Endothelial cell of umbilical vein (primary cell): Measurements from ENCODE around the gene MVD. TPM values are rescaled to one million over a fixed set of nuclear protein-coding genes. Genes with fewer than 3 reads are reported as not detected.

Experiments used
- BruUV-seq: library from RNA; stranded (reverse); fragments of 400-500 nt; replicated peaks from 2 replicates; lab custom pipeline; 2021; lab: Mats Ljungman, UMichigan
- CTCF ChIA-PET: fragments of 300-600, 350-600 bp; sonication (Branson Sonifier 250); formaldehyde crosslinking; loops from one replicate; lab custom pipeline; 2021; ENCODE audit warnings: antibody characterized with exemption, inconsistent platforms; lab: Charles Lee
- POLR2A ChIA-PET: fragments of 300-600, 350-600 bp; sonication (Branson Sonifier 250); formaldehyde crosslinking; loops from one replicate; lab custom pipeline; 2021; ENCODE audit warnings: antibody characterized with exemption, inconsistent platforms; lab: Charles Lee
- DNase-seq: peaks from one replicate; pipeline ENCODE4 v3.0.0-alpha.2; 2011; ENCODE audit warnings: low read depth, low spot score
- FAIRE-seq: peaks from 2 replicates; lab custom pipeline; 2011; peaks lifted over from hg19 to GRCh38; lab: Jason Lieb, UNC
- H2AFZ ChIP-seq: 2 replicates; pipeline ENCODE4 v1.6.0; 2012; ENCODE audit warnings: low read depth, low read length, control low read depth, inconsistent platforms
- H3K27ac ChIP-seq: 2 replicates; pipeline ENCODE4 v1.5.1; 2011; ENCODE audit warnings: low read depth, mild to moderate bottlenecking, control low read depth, low read length, moderate library complexity; ENCODE audit not compliant: insufficient read depth
- H3K27me3 ChIP-seq, 2 experiments: 2 replicates each; pipeline versions ENCODE4 v1.6.0 to v1.6.1; 2011; ENCODE audit warnings: low read length in 2 of 2, mixed read lengths in 1 of 2; ENCODE audit not compliant: control insufficient read depth in 2 of 2, insufficient read depth in 2 of 2
- H3K36me3 ChIP-seq, 2 experiments: 2 replicates in 1 of 2; 3 replicates in 1 of 2; pipeline ENCODE4 v1.5.1; 2011; ENCODE audit warnings: low read length in 2 of 2, mild to moderate bottlenecking in 1 of 2, moderate library complexity in 1 of 2; ENCODE audit not compliant: control insufficient read depth in 2 of 2, insufficient read depth in 2 of 2; ENCODE audit errors: extremely low read depth in 1 of 2
- H3K4me1 ChIP-seq: 3 replicates; pipeline ENCODE4 v1.5.1; 2011; ENCODE audit warnings: mild to moderate bottlenecking, low read length; ENCODE audit not compliant: control insufficient read depth, insufficient read depth; ENCODE audit errors: extremely low read depth
- H3K4me2 ChIP-seq: 2 replicates; pipeline ENCODE4 v1.6.1; 2011; ENCODE audit warnings: low read length, control low read depth, mixed read lengths; ENCODE audit not compliant: insufficient read depth
- H3K4me3 ChIP-seq, 3 experiments: fragments of 200-600 bp in 1 of 3; sonication (generic), shearing (Covaris generic) in 1 of 3; replicated peaks in 1 of 3; 2 replicates each; pipeline ENCODE4 v1.5.1; 2011 to 2016; ENCODE audit warnings: control low read depth in 3 of 3, low read length in 3 of 3, mild to moderate bottlenecking in 2 of 3, inconsistent platforms in 1 of 3, low read depth in 1 of 3, moderate library complexity in 1 of 3; ENCODE audit not compliant: insufficient read depth in 1 of 3
- H3K79me2 ChIP-seq: 2 replicates; pipeline ENCODE4 v1.6.0; 2012; ENCODE audit warnings: low read length, inconsistent platforms; ENCODE audit not compliant: control insufficient read depth, insufficient read depth
- H3K9ac ChIP-seq: replicated peaks from 2 replicates; pipeline ENCODE3; 2011; ENCODE audit warnings: low read length, control low read depth; ENCODE audit not compliant: insufficient read depth; ENCODE audit errors: extremely low read depth
- H3K9me1 ChIP-seq: replicated peaks from 3 replicates; pipeline ENCODE4 v1.6.0; 2011; ENCODE audit warnings: mild to moderate bottlenecking, low read length; ENCODE audit not compliant: control insufficient read depth, insufficient read depth; ENCODE audit errors: extremely low read depth
- H3K9me3 ChIP-seq: replicated peaks from 2 replicates; pipeline ENCODE4 v1.5.1; 2012; ENCODE audit warnings: low read length, inconsistent platforms; ENCODE audit not compliant: control insufficient read depth, insufficient read depth
- H4K20me1 ChIP-seq: replicated peaks from 2 replicates; pipeline ENCODE3; 2011; ENCODE audit warnings: mild to moderate bottlenecking, low read length; ENCODE audit not compliant: control insufficient read depth, insufficient read depth; ENCODE audit errors: extremely low read depth
- CTCF ChIP-seq, 2 donors: IDR thresholded peaks; 1 replicate in 1 of 2; 2 replicates in 1 of 2; pipeline ENCODE4 v1.5.1; 2011; ENCODE audit warnings: low read length in 2 of 2, mild to moderate bottlenecking in 2 of 2, moderate library complexity in 2 of 2, control low read depth in 1 of 2, inconsistent platforms in 1 of 2, low read depth in 1 of 2; ENCODE audit not compliant: insufficient read depth in 1 of 2; ENCODE audit errors: extremely low read depth in 1 of 2
- EZH2 ChIP-seq: IDR thresholded peaks from 2 replicates; pipeline ENCODE4 v1.6.1; 2012; ENCODE audit warnings: borderline replicate concordance, low read depth, mild to moderate bottlenecking, moderate library complexity, low read length, inconsistent platforms; ENCODE audit not compliant: severe bottlenecking
- GATA2 ChIP-seq: IDR thresholded peaks from 2 replicates; pipeline ENCODE4 v1.7.0; 2011; ENCODE audit warnings: low read depth, mild to moderate bottlenecking, moderate library complexity, mixed read lengths, low read length; ENCODE audit not compliant: insufficient read length, insufficient read depth
- MAX ChIP-seq: IDR thresholded peaks from 2 replicates; pipeline ENCODE4 v1.6.1; 2011; ENCODE audit not compliant: insufficient read depth, insufficient read length
- MYC ChIP-seq: IDR thresholded peaks from one replicate; pipeline ENCODE4 v1.6.1; 2011; ENCODE audit warnings: mild to moderate bottlenecking, low read depth, low read length
- POLR2A ChIP-seq: IDR thresholded peaks from 2 replicates; pipeline ENCODE4 v1.6.1; 2012; ENCODE audit warnings: low read depth, mild to moderate bottlenecking, control low read depth, low read length
- POLR2AphosphoS5 ChIP-seq: IDR thresholded peaks from 2 replicates; pipeline ENCODE4 v1.6.1; 2012; ENCODE audit warnings: low read depth, mild to moderate bottlenecking, control low read depth, low read length, moderate library complexity; ENCODE audit not compliant: insufficient read depth
- dilution Hi-C: fragments of 300-500 bp; cut with MboI; formaldehyde crosslinking; loops from one replicate; pipeline ENCODE4 v1.15.0; 2019; ENCODE audit warnings: low sequenced_read_pairs; ENCODE audit not compliant: extremely low pct_ligation_motif_present
- intact Hi-C: fragments of 100-400 bp; cut with micrococcal nuclease; formaldehyde crosslinking; loops from one replicate; pipeline ENCODE4 v1.10.0; 2022
- polyA plus RNA-seq, 4 experiments: library from polyadenylated mRNA; depleted of rRNA in 3 of 4; stranded (reverse) in 3 of 4; unstranded in 1 of 4; fragments of >200 nt; gene quantifications; 2 replicates each; pipeline versions ENCODE4 v1.2.1 to v1.2.3, GENCODE V29; 2011 to 2012; ENCODE audit warnings: missing spikeins in 1 of 4
- total RNA-seq: library from RNA; stranded (reverse); gene quantifications from 2 replicates; pipeline ENCODE4 v1.2.3, GENCODE V29; 2021

Gene MVD
- total and polyA plus RNA-seq, 2 donors (not counting 3 experiments of a cell fraction or from before 2014, with no cell fraction given) = 64.4 to 142 TPM

- Histone ChIP-seq H3K4me2 (no peak overlapping the region), H3K9ac (no peak overlapping the region), H3K9me1 (no peaks in the 10 kb centered on the region), H2AFZ (no peak overlapping the region), H3K9me3 (no peaks in the 10 kb centered on the region), H3K36me3 (peaks cover 0 to 29% of the 10 kb centered on the region in 2 experiments), H3K79me2 (peaks cover 4% of the 10 kb centered on the region), H3K4me1 (no peaks in the 10 kb centered on the region), H4K20me1 (no peaks in the 10 kb centered on the region), H3K27ac (no peak overlapping the region), H3K4me3 (no peak overlapping the region), H3K27me3 (no peaks in the 10 kb centered on the region)
- BruUV-seq = no TSS peak
- ChIA-PET CTCF (no interaction called here), POLR2A (no interaction called here)
- dilution Hi-C loops = no loop called here
- DNase-seq (no peak), FAIRE-seq (no peak)
- intact Hi-C loops = no loop called here
- no peak for TF ChIP-seq POLR2A
- TF ChIP-seq MYC = no peak
- no peak for TF ChIP-seq CTCF (IDR thresholded peaks at IDR 0.05; ENCODE audit: extremely low read depth in 1 of 2, insufficient read depth in 1 of 2, low read depth in 1 of 2, low read length in 2 of 2)
- no peak for TF ChIP-seq POLR2AphosphoS5
- TF ChIP-seq MAX = no peak
- no peak for TF ChIP-seq GATA2
- no peak for TF ChIP-seq EZH2
These were observed 47.9 kb downstream of the MVD start for GRCh38 chr16:88614818-88615580.
